NB4 (cell line): ENCODE data around the gene ZSCAN1.

Experiments used
- DNase-seq: peaks from one replicate; pipeline ENCODE4 v3.0.0; 2010; ENCODE audit warnings: low read depth
- H3K4me3 ChIP-seq: one replicate; pipeline ENCODE4 v1.5.1; 2011; ENCODE audit warnings: mild to moderate bottlenecking, low read depth, low read length, moderate library complexity
- MYC ChIP-seq: IDR thresholded peaks from 2 replicates; pipeline ENCODE4 v1.6.1; 2011; ENCODE audit warnings: low read depth, low read length
- POLR2A ChIP-seq: IDR thresholded peaks from 2 replicates; pipeline ENCODE4 v1.6.1; 2011; ENCODE audit warnings: mild to moderate bottlenecking; ENCODE audit not compliant: insufficient read length; ENCODE audit errors: extremely low read depth
- TF ChIP-seq, protein P1 (sequence below): IDR thresholded peaks from one replicate; pipeline ENCODE4 v1.5.1; 2012; ENCODE audit warnings: low read depth, low read length
- TF ChIP-seq, protein P2 (sequence below): IDR thresholded peaks from 2 replicates; pipeline ENCODE4 v1.6.1; 2011; ENCODE audit warnings: low read depth, low read length

ZSCAN1 gene

DNA sequence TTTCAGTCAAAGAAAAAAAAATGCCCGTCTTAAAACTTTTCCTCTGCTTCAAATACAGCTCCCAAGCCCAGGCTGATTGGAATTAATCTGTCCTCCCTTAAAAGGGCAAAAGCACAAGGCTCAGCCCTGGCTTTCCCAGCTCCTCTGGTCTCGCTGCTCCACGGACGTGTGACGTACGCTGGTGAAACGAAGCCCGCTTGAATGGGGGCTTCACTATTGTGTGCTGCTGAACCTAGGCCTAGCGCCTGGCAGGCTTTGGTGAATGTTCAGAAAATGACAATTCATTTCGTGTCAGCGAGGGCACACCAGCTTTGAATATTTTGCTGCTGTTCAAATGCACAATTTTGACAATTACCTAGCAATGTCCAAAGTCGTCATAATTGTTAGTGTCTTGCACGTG is 24.6 kb downstream of the ZSCAN1 start:
- TF ChIP-seq, protein P1, sequence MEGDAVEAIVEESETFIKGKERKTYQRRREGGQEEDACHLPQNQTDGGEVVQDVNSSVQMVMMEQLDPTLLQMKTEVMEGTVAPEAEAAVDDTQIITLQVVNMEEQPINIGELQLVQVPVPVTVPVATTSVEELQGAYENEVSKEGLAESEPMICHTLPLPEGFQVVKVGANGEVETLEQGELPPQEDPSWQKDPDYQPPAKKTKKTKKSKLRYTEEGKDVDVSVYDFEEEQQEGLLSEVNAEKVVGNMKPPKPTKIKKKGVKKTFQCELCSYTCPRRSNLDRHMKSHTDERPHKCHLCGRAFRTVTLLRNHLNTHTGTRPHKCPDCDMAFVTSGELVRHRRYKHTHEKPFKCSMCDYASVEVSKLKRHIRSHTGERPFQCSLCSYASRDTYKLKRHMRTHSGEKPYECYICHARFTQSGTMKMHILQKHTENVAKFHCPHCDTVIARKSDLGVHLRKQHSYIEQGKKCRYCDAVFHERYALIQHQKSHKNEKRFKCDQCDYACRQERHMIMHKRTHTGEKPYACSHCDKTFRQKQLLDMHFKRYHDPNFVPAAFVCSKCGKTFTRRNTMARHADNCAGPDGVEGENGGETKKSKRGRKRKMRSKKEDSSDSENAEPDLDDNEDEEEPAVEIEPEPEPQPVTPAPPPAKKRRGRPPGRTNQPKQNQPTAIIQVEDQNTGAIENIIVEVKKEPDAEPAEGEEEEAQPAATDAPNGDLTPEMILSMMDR = no peak
- no peak for TF ChIP-seq MYC
- no peak for TF ChIP-seq POLR2A
- TF ChIP-seq, protein P2, sequence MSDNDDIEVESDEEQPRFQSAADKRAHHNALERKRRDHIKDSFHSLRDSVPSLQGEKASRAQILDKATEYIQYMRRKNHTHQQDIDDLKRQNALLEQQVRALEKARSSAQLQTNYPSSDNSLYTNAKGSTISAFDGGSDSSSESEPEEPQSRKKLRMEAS = no peak
- DNase-seq = no peak
- no peak overlapping the region for H3K4me3 ChIP-seq

DNA sequence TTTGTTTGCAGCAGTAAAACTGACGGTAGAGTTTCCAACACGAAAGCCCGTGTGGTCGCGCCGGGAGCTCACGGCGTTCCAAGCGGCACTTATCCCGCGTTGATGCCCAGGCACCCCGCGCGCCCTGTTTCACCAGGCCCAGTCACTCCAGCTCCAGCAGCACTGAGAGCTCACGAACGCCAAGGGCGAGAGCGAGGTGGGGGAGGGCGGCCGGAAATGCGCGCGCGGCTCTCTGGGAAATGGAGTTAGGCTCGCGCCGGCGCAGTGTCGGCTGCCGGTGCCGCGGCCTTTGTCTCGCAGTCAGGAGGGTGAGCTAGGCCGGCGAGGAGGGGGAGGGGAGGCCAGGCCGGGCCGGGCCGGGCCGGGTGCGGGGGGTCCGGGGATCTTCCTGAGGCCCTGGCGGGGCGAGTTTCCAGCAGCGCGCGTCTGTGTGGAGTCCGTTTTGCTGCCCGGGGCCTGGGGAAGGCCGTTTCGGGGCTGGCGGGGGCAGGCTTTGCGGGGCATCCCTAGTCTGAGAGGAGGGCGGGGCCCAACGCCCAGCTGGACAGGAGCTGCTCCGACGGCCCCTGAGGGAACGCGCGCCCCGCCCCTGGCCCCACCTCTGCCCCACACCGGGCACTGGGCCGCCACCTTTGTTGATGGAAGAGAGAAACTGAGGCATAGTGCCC is 25.3 kb downstream of the ZSCAN1 start, which contains the start of gene ZNF135:
ZNF135 (plus strand) TSS at position 280 of the 668 bp plus-strand sequence. CDS start 721 bp downstream, outside the sequence.
- no peak for DNase-seq
- no peak within 1 kb of the TSS for H3K4me3 ChIP-seq
- TF ChIP-seq, protein P2 = no peak
- TF ChIP-seq MYC (no peak), POLR2A (no peak)
- TF ChIP-seq, protein P1 = no peak

DNA sequence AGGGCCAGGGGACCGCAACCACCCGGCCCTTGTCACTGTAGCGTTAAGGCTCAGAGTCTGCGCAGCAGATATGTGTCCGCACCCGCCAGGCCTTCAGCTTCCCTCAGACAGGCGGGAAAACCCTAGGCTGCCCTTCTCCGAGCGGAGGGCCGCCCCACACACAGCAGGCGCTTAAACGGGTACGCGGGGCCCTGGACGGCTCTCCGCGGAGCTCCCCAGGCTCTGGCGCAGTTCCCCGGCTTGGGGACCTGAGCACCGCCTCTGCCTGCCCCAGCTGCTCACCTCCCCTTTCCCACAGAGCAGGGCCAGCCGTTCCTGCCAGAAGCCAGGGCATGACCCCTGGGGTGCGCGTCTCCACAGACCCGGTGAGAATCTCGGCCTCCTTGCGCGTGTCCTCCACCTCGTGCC is 25.9 kb downstream of the ZSCAN1 start:
- TF ChIP-seq, protein P1 = no peak
- no peak for TF ChIP-seq POLR2A
- TF ChIP-seq, protein P2 = no peak
- TF ChIP-seq MYC = no peak
- DNase-seq = no peak
- H3K4me3 ChIP-seq = no peak overlapping the region

GRCh38 chr19:58060231-58060630 is 26.4 kb downstream of the ZSCAN1 start:
- no peak overlapping the region for H3K4me3 ChIP-seq
- no peak for DNase-seq
- TF ChIP-seq, protein P1 = no peak
- TF ChIP-seq MYC = no peak

GRCh38 chr19:58063712-58064111 is 29.9 kb downstream of the ZSCAN1 start:
- TF ChIP-seq MYC (no peak), POLR2A (no peak)
- TF ChIP-seq, protein P2 = no peak
- TF ChIP-seq, protein P1 = no peak
- DNase-seq = no peak

GRCh38 chr19:58067240-58067912 is 33.6 kb downstream of the ZSCAN1 start:
- H3K4me3 ChIP-seq = no peak overlapping the region
- no peak for DNase-seq
- TF ChIP-seq, protein P2 = no peak
- TF ChIP-seq POLR2A = no peak
- TF ChIP-seq, protein P1 = no peak
- no peak for TF ChIP-seq MYC

More at GRCh38 chr19:58063712-58064111, 29.9 kb downstream of the ZSCAN1 start:
- no peak overlapping the region for H3K4me3 ChIP-seq
